H54 (cell line): ENCODE results near the gene MSANTD2.
"Not testable (repeated sequence)": the region's sequence is repeated elsewhere in the genome, so short reads cannot be mapped to it uniquely, and the experiment has no call there.

Experiments
- DNase-seq: peaks from one replicate; pipeline ENCODE4 v3.0.0; 2011; ENCODE audit warnings: low spot score, mixed read lengths; ENCODE audit not compliant: insufficient read length
- FAIRE-seq: peaks from 3 replicates; lab custom pipeline; 2011; peaks lifted over from hg19 to GRCh38; lab: Jason Lieb, UNC
- POLR2A ChIP-seq: IDR thresholded peaks from 2 replicates; pipeline ENCODE4 v1.6.1; 2011; ENCODE audit warnings: low read depth, mild to moderate bottlenecking, low read length

The MSANTD2 gene

DNA sequence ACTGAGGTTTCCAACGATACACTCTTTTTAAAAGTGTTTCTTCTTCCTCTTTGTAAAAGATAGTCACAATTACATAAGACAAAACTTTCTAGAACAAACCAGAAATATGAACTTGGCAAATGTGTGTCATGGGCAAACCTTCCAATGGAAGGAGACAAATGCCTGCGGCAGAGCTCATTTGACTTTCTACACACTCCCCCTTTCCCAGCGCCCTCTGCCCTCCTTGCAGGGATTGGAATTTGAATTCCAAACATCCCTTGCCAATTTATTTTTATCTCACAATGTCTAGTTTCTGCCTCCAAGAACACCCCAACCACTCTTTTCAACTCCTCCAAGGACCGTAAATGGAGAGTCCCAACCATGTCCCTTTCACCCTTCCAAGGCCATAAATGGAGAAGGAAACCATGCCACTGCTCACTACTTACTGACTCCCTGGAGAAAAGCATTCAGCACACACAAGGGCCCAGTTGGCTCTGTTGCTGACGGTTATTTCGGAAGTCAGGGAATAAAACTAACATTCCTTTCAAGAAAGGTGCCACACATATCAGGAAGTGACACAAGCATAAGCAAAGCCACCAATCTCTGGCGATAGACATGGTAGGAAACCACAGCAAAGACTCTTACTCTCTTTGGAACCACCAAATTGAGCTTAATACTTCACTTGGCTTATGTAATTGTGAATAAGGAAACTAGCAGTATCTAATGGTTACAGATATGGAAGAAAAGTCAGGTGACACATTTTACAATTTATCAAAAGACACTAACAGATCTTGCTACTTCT, 23.2 kb downstream of the MSANTD2 start:
- no peak for TF ChIP-seq POLR2A
- no peak for FAIRE-seq
- no peak for DNase-seq

- DNase-seq, FAIRE-seq: not testable (repeated sequence)
Measured at GRCh38 chr11:124770959-124771358, 29.2 kb downstream of the MSANTD2 start.

GRCh38 chr11:124769806-124770774, 30.1 kb downstream of the MSANTD2 start:
- no peak for DNase-seq
- peak; percentile 52 for FAIRE-seq
- TF ChIP-seq POLR2A = no peak

DNA sequence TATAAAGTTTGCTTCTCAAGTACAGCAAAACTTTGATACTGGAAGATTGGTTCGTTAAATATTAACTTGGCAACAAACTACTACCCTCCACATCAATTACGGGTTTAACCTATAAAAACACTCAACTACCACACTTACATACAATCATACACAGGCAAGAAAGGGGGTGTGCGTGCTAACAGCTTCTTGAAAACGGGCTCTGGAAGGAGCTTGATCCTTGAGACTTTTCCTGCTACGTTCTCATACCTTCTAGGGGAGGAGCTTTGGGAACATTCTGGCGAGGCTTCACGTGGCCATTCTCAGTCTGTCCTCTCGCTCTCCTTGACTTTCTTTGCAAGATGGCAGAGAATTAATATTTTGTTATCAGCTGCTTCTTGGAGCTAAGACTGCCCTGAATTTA, 31.3 kb downstream of the MSANTD2 start:
- DNase-seq (no peak), FAIRE-seq (no peak)
- TF ChIP-seq POLR2A = no peak

DNA sequence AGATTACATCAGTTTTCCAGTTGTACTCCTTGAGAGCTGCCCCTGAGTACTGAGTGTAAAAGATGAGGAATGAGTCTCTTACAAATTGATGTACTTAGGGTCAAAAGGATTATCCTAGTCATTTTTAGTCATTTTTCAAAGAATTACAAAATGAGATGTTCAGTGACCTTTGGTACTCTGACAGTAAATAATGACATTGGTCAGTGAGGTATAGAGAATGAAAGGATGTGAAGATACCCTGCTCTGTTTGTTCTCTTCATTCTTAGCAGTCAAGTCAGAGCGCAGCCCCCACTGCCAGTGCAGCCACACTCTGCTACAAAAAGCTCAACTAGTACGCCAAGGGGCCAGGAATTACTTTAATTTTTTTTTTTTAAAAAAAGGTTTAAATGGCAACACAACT, 34.0 kb downstream of the MSANTD2 start:
- no peak for TF ChIP-seq POLR2A
- FAIRE-seq = no peak
- no peak for DNase-seq

DNA sequence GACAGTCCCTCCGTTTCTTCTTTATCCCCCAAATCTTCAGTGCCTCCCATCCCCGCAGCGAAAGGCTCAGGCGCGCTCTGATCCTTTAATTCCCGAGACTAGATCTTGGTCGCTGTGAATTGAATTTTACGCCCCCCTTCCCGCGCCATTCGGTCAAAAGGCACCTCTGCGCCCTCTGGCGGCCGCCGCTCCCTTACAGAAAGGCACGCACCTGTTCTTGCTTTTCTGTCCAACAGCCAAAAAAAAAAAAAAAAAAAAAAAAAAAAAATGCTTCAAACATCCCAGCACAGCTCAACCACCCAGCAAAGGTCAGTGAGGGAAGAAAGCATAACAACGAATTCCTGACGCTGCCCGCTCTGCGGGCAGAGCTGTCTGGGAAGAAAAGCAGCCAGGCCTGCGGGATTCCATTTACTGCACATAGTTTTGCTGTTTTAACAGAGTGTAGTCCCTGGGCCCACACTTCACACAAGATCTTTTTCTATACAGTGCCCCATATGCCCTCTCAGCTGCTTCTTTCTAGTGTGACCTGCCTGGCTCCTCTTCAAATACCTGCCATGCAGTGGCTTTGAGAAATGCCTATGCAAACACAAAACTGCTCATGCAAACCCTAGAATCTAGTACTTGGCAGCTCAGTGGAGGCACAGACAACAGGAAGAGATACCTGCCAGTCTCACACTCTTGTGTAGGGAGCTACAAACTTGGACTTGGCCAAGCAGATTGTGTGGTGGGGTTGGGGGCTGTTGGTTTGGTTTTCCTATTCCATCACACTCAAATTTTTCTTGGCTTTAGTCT, 36.9 kb downstream of the MSANTD2 start:
- TF ChIP-seq POLR2A = no peak
- DNase-seq = peak; percentile 52
- FAIRE-seq = peak; percentile 61

GRCh38 chr11:124762624-124763155, 37.5 kb downstream of the MSANTD2 start:
- TF ChIP-seq POLR2A = no peak
- DNase-seq = no peak
- FAIRE-seq = no peak

DNA sequence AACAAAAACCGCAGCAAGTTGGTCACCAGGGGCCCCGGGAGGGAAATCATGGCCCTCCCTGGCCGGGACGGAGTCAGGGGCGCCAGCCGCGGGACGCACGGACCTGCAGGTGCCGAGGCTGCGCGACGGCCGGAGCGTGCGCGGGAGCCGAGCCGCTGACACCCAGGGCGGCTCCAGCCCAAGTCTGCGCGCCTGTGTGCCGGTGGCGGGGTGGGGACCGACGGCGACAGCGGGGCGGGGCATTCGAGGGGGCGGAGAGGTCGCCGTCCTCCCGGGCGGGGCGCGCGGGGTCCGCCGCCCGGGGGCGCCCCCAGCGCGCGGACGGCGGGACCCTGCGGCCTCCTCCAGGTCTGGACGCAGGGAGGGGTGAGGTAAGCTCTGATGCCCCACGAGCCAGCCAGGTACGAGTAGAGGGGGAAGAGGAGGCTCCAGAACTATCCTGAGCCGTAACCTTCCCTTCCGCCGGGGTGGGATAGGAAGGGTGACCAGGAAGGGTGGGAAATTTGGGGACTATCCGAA, 38.0 kb downstream of the MSANTD2 start, which contains the start of gene ESAM:
Gene ESAM (minus strand): TSS at position 186 of the 519 bp plus-strand sequence. CDS start 136 bp downstream, at position 50.
- no peak for FAIRE-seq
- no peak for DNase-seq
- no peak for TF ChIP-seq POLR2A

DNA sequence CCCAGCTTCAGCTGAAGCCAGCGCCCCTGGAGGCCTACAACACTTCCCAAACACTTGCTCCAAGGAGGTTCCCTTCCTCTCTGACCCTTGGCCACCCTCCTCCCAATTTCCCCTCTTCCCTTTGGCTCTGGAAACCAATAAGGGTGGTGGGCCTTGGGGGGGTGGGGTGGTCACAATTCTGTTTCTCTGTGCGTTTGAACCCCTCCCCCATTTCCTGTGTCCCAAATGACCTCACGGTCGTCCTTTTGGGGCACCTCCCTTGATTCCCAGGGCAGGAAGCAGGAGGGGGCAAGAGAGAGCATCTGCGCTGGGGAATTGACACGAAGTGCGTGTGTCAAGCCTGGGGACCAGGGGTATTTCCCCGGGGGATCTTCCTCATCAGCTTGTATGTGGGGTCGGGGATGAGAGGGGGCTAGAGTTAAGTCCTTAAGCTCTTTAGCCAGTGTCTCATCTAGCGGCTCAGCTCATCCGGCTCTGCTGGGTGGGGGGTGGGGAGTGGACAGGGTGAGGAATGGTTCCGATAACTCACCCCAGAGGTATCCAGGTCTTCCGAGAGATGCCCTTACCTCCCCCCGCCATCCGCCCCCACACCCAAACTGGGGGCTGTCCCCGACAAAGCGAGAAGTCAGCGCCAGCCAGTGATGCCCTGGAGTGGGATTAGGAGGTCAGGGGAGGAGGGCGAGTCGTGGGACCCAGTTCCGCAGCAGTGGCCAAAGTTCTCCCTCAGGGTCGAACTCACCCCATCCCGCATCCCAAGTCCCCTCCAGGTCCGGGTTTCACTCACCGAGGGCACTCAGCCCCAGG, 38.7 kb downstream of the MSANTD2 start:
- TF ChIP-seq POLR2A = no peak
- DNase-seq = no peak
- no peak for FAIRE-seq

DNA sequence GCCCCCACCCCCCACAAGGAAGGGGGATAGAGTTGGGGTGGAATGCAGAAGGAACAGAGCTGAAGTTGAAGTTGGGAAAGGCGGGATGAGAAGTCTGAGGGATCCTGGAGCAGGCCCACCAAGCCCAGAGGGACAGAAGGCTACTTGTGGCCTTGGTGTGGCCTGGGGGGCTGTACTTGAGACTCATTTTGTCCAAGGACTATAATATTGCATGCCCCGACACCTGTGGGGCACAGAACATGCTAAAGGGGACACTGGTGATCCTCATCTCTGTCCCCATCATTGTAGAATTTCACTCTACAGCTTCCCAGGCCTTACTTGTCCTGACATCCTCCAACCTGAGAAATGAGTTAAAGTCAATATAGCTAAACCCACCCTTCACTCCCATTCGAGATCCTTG, 39.4 kb downstream of the MSANTD2 start:
- no peak for TF ChIP-seq POLR2A
- DNase-seq (no peak), FAIRE-seq (no peak)

- DNase-seq (no peak), FAIRE-seq (no peak)
- no peak for TF ChIP-seq POLR2A
Measured at GRCh38 chr11:124760205-124760652, 40.0 kb downstream of the MSANTD2 start.
